Smooth muscle cell (in vitro differentiated cells): ENCODE data around the gene FAM20C. TPM values are rescaled to one million over a fixed set of nuclear protein-coding genes. Genes with fewer than 3 reads are reported as not detected.

Source experiments
- DNase-seq: peaks from one replicate; lab custom pipeline; 2025; ENCODE audit not compliant: unreplicated experiment; lab: John Stamatoyannopoulos, UW
- H2AFZ ChIP-seq: fragments of 200-600 bp; sonication (generic); 2 replicates; pipeline ENCODE4 v1.6.0; 2016; ENCODE audit warnings: antibody characterized with exemption, low read depth, mild to moderate bottlenecking
- H3F3A ChIP-seq: fragments of 200-600 bp; sonication (generic); 2 replicates; pipeline ENCODE4 v1.6.0; 2017; ENCODE audit warnings: antibody characterized with exemption, low read depth
- H3K27ac ChIP-seq: fragments of 200-600 bp; sonication (generic); 2 replicates; pipeline ENCODE4 v1.5.1; 2016; ENCODE audit warnings: low read depth, mild to moderate bottlenecking
- H3K27me3 ChIP-seq: fragments of 200-600 bp; sonication (generic); 2 replicates; pipeline ENCODE4 v1.6.1; 2016; ENCODE audit warnings: low read depth, mild to moderate bottlenecking
- H3K36me3 ChIP-seq: fragments of 200-600 bp; sonication (generic); 2 replicates; pipeline ENCODE4 v1.5.1; 2016; ENCODE audit warnings: low read depth
- H3K4me1 ChIP-seq: fragments of 200-600 bp; sonication (generic); 2 replicates; pipeline ENCODE4 v1.5.1; 2016; ENCODE audit warnings: low read depth
- H3K4me2 ChIP-seq: fragments of 200-600 bp; sonication (generic); 2 replicates; pipeline ENCODE4 v1.6.0; 2016; ENCODE audit warnings: mild to moderate bottlenecking
- H3K4me3 ChIP-seq: fragments of 200-600 bp; sonication (generic); 2 replicates; pipeline ENCODE4 v1.5.1; 2016; ENCODE audit warnings: mild to moderate bottlenecking
- H3K79me2 ChIP-seq: fragments of 200-600 bp; sonication (generic); 2 replicates; pipeline ENCODE4 v1.6.0; 2016; ENCODE audit warnings: low read depth, mild to moderate bottlenecking
- H3K9ac ChIP-seq: fragments of 200-600 bp; sonication (generic); 2 replicates; pipeline ENCODE4 v1.6.0; 2016; ENCODE audit warnings: low read depth
- H3K9me3 ChIP-seq: fragments of 200-600 bp; sonication (generic); replicated peaks from 2 replicates; pipeline ENCODE4 v1.5.1; 2016; ENCODE audit warnings: low read depth
- H4K20me1 ChIP-seq: fragments of 200-600 bp; sonication (generic); 2 replicates; pipeline ENCODE4 v1.6.0; 2016; ENCODE audit warnings: low read depth
- WGBS: methylation state at CpG from one replicate; pipeline ENCODE4 v1.1.7; 2016; ENCODE audit warnings: low lambda C conversion rate; 5-methylcytosine and 5-hydroxymethylcytosine counted together
- polyA plus RNA-seq: library from polyadenylated mRNA; unstranded; fragments of >200 nt; fragmentation: Nextera tagmentation; extraction: Ambion mirVana; gene quantifications from 2 replicates; pipeline ENCODE4 v1.2.1, GENCODE V29; 2016
- total RNA-seq: library from RNA; depleted of rRNA; stranded (reverse); fragments of >200 nt; gene quantifications from 2 replicates; pipeline ENCODE4 v1.2.3, GENCODE V29; 2014
- TF ChIP-seq, protein P1 (sequence below): fragments of 200-600 bp; sonication (generic); IDR thresholded peaks from 2 replicates; pipeline ENCODE4 v1.5.1; 2017; ENCODE audit warnings: borderline replicate concordance, mild to moderate bottlenecking, antibody characterized with exemption; ENCODE audit not compliant: insufficient read depth, poor library complexity, severe bottlenecking

FAM20C gene
- total RNA-seq (4.5 and 5.6 TPM in 2 replicates), polyA plus RNA-seq (6.2 and 7.0 TPM in 2 replicates)

GRCh38 chr7:191981-192649, at the start of gene FAM20C:
Gene FAM20C, plus strand, starts transcription at chr7:192571. Its CDS starts 629 bp downstream, at chr7:193200.
- TF ChIP-seq, protein P1, sequence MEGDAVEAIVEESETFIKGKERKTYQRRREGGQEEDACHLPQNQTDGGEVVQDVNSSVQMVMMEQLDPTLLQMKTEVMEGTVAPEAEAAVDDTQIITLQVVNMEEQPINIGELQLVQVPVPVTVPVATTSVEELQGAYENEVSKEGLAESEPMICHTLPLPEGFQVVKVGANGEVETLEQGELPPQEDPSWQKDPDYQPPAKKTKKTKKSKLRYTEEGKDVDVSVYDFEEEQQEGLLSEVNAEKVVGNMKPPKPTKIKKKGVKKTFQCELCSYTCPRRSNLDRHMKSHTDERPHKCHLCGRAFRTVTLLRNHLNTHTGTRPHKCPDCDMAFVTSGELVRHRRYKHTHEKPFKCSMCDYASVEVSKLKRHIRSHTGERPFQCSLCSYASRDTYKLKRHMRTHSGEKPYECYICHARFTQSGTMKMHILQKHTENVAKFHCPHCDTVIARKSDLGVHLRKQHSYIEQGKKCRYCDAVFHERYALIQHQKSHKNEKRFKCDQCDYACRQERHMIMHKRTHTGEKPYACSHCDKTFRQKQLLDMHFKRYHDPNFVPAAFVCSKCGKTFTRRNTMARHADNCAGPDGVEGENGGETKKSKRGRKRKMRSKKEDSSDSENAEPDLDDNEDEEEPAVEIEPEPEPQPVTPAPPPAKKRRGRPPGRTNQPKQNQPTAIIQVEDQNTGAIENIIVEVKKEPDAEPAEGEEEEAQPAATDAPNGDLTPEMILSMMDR, result no peak
- Histone ChIP-seq H3K79me2 (no peaks in the 10 kb centered on the region), H3K27me3 (no peaks in the 10 kb centered on the region), H3K9me3 (no peaks in the 10 kb centered on the region), H3K9ac (no peak within 1 kb of the TSS), H2AFZ (peak within 1 kb of the TSS; percentile 86), H3F3A (no peaks in the 10 kb centered on the region), H3K27ac (no peak within 1 kb of the TSS), H3K4me2 (peak within 1 kb of the TSS; percentile 93), H3K4me1 (peaks cover 15% of the 10 kb centered on the region), H3K4me3 (peak within 1 kb of the TSS; percentile 71), H3K36me3 (no peaks in the 10 kb centered on the region), H4K20me1 (peaks cover 26% of the 10 kb centered on the region)
- under 1% methylated on average over 41 of the region's 89 CpGs for WGBS
- DNase-seq, result peak; percentile 57

- Histone ChIP-seq H3K4me2 (no peak overlapping the region), H3F3A (no peaks in the 10 kb centered on the region), H3K9me3 (no peaks in the 10 kb centered on the region), H3K27me3 (no peaks in the 10 kb centered on the region), H3K4me3 (no peak overlapping the region), H3K9ac (no peak overlapping the region), H3K27ac (no peak overlapping the region), H4K20me1 (no peaks in the 10 kb centered on the region), H3K4me1 (peaks cover 1% of the 10 kb centered on the region), H3K36me3 (no peaks in the 10 kb centered on the region), H2AFZ (no peak overlapping the region), H3K79me2 (no peaks in the 10 kb centered on the region)
- WGBS, result 91% methylated on average over 22 of the region's 22 CpGs
- DNase-seq, result no peak
- TF ChIP-seq, protein P1, result no peak
Measured at GRCh38 chr7:143145-143751, 49.1 kb upstream of the FAM20C start.

DNA sequence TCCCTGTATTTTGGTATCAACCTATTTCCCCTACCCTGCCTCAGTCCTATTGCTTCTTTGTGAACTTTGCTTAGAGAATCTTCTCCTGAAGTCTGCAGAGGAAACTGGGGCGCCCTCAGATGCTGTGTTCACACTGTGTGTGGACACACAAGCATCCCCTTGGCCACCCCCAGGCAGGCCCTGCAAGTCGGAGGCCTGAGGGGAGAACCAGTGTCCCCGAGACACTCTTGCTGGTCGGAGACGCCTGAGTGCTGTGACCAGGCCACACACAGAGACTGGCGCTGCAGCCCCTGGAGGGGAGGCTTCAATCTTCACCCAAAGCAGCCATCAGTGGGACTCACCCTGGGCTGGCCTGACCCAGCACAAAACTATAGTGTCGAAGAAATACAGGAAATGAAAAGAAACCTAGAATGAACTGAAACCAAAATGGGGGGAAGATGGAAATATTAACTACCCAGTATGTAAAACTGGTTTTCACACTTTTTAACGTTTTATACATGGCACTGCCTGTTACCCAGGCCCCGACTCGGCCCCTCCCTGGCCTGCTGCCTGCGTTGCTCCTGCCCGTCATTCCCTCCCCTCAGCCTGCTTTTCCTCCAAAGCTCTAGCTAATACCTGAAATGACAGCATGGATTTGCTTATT, 48.4 kb upstream of the FAM20C start:
- Histone ChIP-seq H3K79me2 (no peaks in the 10 kb centered on the region), H3K9me3 (no peaks in the 10 kb centered on the region), H4K20me1 (no peaks in the 10 kb centered on the region), H3K27ac (no peak overlapping the region), H2AFZ (no peak overlapping the region), H3K4me2 (no peak overlapping the region), H3K27me3 (no peaks in the 10 kb centered on the region), H3K4me3 (no peak overlapping the region), H3F3A (no peaks in the 10 kb centered on the region), H3K36me3 (no peaks in the 10 kb centered on the region), H3K9ac (no peak overlapping the region), H3K4me1 (peaks cover 7% of the 10 kb centered on the region)
- TF ChIP-seq, protein P1, result no peak
- WGBS, result 91% methylated on average over 12 of the region's 12 CpGs
- no peak for DNase-seq
